Ovary (tissue), 9 donors: ENCODE results near the gene LRRC27. TPM values are rescaled to one million over a fixed set of nuclear protein-coding genes. Genes with fewer than 3 reads are reported as not detected.

ENCODE experiments used
- DNase-seq, 5 donors: peaks; one replicate each; pipeline ENCODE4 v3.0.0-alpha.2; 2019 to 2020
- H3K27ac ChIP-seq, 2 donors: fragments of 200-600 bp; one replicate each; pipeline versions ENCODE4 v1.5.1 to v1.8.0; 2019 to 2022
- H3K27me3 ChIP-seq: fragments of 200-600 bp; one replicate; pipeline ENCODE4 v1.8.0; 2022
- H3K36me3 ChIP-seq: fragments of 200-600 bp; sonication (generic); one replicate; pipeline ENCODE4 v1.5.1; 2019
- H3K4me1 ChIP-seq: one replicate; pipeline ENCODE4 v1.8.1; 2013; ENCODE audit warnings: mild to moderate bottlenecking, moderate library complexity; ENCODE audit not compliant: insufficient read depth
- H3K4me3 ChIP-seq: fragments of 200-600 bp; sonication (generic); one replicate; pipeline ENCODE4 v1.5.1; 2017
- H3K9me3 ChIP-seq, 2 donors: fragments of 200-600 bp in 1 of 2; sonication (generic) in 1 of 2; one replicate each; pipeline versions ENCODE4 v1.5.1 to v1.8.1; 2013 to 2019; ENCODE audit warnings: mild to moderate bottlenecking in 1 of 2, moderate library complexity in 1 of 2
- EP300 ChIP-seq: sonication (generic); formaldehyde crosslinking; IDR thresholded peaks from one replicate; pipeline ENCODE4 v1.6.1; 2017; ENCODE audit warnings: antibody characterized with exemption
- POLR2A ChIP-seq: fragments of 450-650 bp; IDR thresholded peaks from one replicate; pipeline ENCODE4 v1.6.1; 2017; ENCODE audit warnings: antibody characterized with exemption, mild to moderate bottlenecking, moderate library complexity
- WGBS, 3 donors: extraction: QIAGEN DNeasy Blood & Tissue Kit in 1 of 3; methylation state at CpG; one replicate each; pipeline versions ENCODE4 v1.1.5 to v1.1.7; 2013 to 2017; 5-methylcytosine and 5-hydroxymethylcytosine counted together
- intact Hi-C, 4 donors: fragments of 100-400 bp; cut with DNase I; formaldehyde crosslinking; loops; one replicate each; pipeline versions ENCODE4 v1.11.0 to v1.15.1; 2022 to 2023
- polyA plus RNA-seq, 2 donors: library from polyadenylated mRNA; stranded (reverse); fragments of 200-250 nt in 1 of 2; fragments of 350-450 nt in 1 of 2; fragmentation: Illumina TruSeq in 1 of 2; extraction: RNeasy Lipid Tissue Mini Kit (QIAGEN cat#74804) in 1 of 2; gene quantifications; one replicate each; pipeline ENCODE4 v1.2.3, GENCODE V29; 2013 to 2014
- total RNA-seq, 7 donors: library from RNA; depleted of rRNA in 2 of 7; stranded (reverse); fragments of >200 nt in 2 of 7; fragmentation: NEBNext Ultra II Directional in 3 of 7; extraction: Animal tissue kit (Norgen Biotek cat#: 25700) in 3 of 7; gene quantifications; one replicate each; pipeline versions ENCODE4 v1.1.0 to v1.2.4, GENCODE V29; 2016 to 2023
- TF ChIP-seq, protein P1 (sequence below), 3 donors: fragments of 450-650 bp in 2 of 3; fragments of 200-600 bp in 1 of 3; IDR thresholded peaks; one replicate each; pipeline versions ENCODE4 v1.5.1 to v1.8.0; 2016 to 2022; ENCODE audit warnings: antibody characterized with exemption in 3 of 3, mild to moderate bottlenecking in 1 of 3
- donor health status: DM: no; HTN: no; CAD: no; lungs with moderate emphysema.
- donor health status: DM: no; HTN: no; CAD: no.
- donor health status: Bipolar disorder and iron deficiency.
- donor health status: DM: yes; HTN: yes; CAD: no.
- donor health status: DM: no; HTN: no; CAD: no.
- donor health status: DM: yes; HTN: yes; CAD: no.

Gene LRRC27
- total and polyA plus RNA-seq, 9 donors: 7.4 to 12.3 (median 9.3) TPM

- Histone ChIP-seq H3K4me1 (peaks cover 8% of the 10 kb centered on the region), H3K9me3 (no peaks in the 10 kb centered on the region), H3K27me3 (no peaks in the 10 kb centered on the region), H3K27ac (peak overlapping the region; percentile 97 to 98), H3K36me3 (no peaks in the 10 kb centered on the region), H3K4me3 (no peak overlapping the region)
- 83 to 90% (median 88%) methylated on average over 12 of the region's 12 CpGs for WGBS, 3 donors
- peak in 4 of 5 donors; percentile 37 to 46 (median 39) for DNase-seq
- no peak for TF ChIP-seq POLR2A
- TF ChIP-seq, protein P1, sequence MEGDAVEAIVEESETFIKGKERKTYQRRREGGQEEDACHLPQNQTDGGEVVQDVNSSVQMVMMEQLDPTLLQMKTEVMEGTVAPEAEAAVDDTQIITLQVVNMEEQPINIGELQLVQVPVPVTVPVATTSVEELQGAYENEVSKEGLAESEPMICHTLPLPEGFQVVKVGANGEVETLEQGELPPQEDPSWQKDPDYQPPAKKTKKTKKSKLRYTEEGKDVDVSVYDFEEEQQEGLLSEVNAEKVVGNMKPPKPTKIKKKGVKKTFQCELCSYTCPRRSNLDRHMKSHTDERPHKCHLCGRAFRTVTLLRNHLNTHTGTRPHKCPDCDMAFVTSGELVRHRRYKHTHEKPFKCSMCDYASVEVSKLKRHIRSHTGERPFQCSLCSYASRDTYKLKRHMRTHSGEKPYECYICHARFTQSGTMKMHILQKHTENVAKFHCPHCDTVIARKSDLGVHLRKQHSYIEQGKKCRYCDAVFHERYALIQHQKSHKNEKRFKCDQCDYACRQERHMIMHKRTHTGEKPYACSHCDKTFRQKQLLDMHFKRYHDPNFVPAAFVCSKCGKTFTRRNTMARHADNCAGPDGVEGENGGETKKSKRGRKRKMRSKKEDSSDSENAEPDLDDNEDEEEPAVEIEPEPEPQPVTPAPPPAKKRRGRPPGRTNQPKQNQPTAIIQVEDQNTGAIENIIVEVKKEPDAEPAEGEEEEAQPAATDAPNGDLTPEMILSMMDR (IDR thresholded peaks at IDR 0.05): no peak
- no peak for TF ChIP-seq EP300
- intact Hi-C loops: loop anchor here in 2 of 4 donors (5.0 to 10.0 kb wide), 3 partner anchors 140 to 250 kb away; partner anchors contain the start of gene INPP5A (in 1 of the 2)
Measured at GRCh38 chr10:132394936-132395703, 63.1 kb downstream of the LRRC27 start.

DNA sequence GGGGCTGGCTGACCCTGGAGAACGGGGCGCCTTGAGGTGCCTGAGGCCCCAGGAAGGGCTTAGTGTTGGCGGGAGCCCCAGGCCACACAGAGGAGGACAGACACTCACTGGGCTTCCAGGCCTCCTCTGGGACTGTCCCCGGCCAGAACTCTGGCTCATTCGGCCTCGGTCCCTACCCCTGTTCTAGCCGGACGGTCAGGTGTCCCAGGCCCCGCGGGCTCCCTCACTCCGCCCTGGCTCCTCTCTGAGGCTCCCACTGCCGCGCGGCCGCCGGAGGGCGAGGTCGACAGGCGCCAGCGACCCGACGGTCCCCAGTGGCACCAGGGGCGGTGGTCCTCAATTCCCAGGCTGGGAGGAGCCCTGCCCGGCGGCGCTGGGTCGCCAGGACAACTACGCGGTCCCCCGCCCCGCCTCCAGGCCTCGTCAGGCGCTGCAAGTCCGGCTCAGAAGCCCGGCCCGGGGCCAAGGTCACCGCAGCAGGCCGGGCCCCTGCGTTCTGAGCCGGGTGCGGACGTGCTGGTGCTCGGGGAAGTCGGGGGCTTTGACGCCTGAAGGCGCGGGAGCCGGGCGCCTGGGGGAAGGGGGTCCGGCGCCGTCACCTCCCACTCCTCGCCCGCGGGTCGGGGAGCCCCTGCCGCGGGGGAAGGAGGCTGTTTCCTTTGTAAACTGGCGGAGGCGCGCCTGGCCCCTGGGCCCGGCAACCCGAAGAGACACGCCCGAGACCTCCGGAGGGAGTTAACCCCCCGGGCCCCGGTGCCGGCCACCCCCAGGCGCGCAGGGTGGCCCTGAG, 63.9 kb downstream of the LRRC27 start:
- peak overlapping the region; percentile 74 for H3K4me3 ChIP-seq
- H3K36me3 ChIP-seq: no peaks in the 10 kb centered on the region
- intact Hi-C loops: loop anchor here in 2 of 4 donors (10.0 kb wide), 2 partner anchors 139 to 249 kb away; partner anchors contain the start of gene INPP5A (in 1 of the 2)
- no peaks in the 10 kb centered on the region for H3K9me3 ChIP-seq
- DNase-seq: peak; percentile 88 to 92 (median 89)
- 12 to 41% (median 13%) methylated on average over 16 to 71 of the region's 71 CpGs for WGBS, 3 donors
- TF ChIP-seq POLR2A (peak; percentile 66), EP300 (no peak)
- H3K27ac ChIP-seq: peak overlapping the region; percentile 97 to 98
- H3K27me3 ChIP-seq: no peaks in the 10 kb centered on the region
- peaks cover 10% of the 10 kb centered on the region for H3K4me1 ChIP-seq

DNA sequence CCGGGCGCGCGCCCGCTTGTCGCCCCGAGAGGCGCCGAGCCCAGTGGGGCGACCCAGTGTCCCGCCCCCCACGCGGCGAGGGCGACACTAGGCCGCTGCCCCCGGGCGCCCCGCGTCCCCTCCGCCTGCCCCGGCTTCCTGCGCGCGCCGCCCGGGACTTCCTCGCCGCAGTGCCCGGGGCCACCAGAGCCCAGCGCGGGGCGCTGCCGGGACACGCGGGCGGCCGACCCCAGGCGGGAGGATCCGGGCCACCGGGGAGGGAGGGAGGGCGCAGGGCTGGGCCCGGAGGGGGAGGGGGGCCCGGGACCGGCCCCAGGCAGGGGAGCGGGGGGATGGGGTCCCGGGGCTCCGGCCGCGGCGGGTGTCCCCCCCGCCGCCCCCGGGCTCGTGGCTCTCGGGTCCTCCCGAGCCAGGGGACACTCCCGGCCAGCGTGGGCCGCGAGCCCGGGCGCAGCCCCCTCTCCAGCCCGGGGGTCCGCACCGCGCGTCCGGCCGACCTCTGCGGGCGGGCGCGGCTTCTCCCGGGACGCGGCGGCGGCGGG, 64.6 kb downstream of the LRRC27 start:
- Histone ChIP-seq H3K4me1 (peaks cover 11% of the 10 kb centered on the region), H3K9me3 (no peaks in the 10 kb centered on the region)
- DNase-seq: peak; percentile 68 to 81 (median 74)

DNA sequence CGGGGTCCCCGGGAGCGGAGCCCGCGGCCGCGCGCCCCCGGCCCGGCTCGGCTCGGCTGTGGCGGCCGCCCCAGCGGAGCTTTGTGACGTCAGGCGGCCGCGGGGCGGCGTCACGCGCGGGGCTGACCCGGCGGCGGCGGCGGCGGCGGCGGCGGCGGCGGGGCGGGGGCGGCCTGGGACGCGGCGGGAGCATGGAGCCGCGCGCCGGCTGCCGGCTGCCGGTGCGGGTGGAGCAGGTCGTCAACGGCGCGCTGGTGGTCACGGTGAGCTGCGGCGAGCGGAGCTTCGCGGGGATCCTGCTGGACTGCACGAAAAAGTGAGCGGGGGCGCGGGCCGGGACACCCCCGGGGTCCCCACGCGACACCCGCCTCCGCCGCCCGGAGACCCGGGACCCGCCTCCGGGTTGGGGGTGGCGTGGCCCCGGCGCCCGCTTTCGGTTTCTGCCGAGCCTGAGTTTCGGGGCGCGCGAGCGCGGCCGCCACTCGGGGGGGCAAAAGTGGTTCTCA, 65.1 kb downstream of the LRRC27 start, which contains the start of gene PWWP2B:
PWWP2B (plus strand) TSS at position 165 of the 506 bp plus-strand sequence; CDS start at position 192, 27 bp downstream.
- 0 to 1% (median 0%) methylated on average over 11 to 86 of the region's 86 CpGs for WGBS, 3 donors
- peaks cover 11% of the 10 kb centered on the region for H3K4me1 ChIP-seq
- no peaks in the 10 kb centered on the region for H3K36me3 ChIP-seq
- intact Hi-C loops: loop anchor here in 2 of 4 donors (10.0 kb wide), 2 partner anchors 138 to 248 kb away; partner anchors contain the start of gene INPP5A (in 1 of the 2)
- DNase-seq: peak; percentile 55 to 79 (median 75)
- TF ChIP-seq, protein P1 (IDR thresholded peaks at IDR 0.05): no peak
- TF ChIP-seq EP300 (no peak), POLR2A (no peak)
- H3K27ac ChIP-seq: peak within 1 kb of the TSS; percentile 97 to 98
- H3K4me3 ChIP-seq: peak within 1 kb of the TSS; percentile 74
- H3K27me3 ChIP-seq: no peaks in the 10 kb centered on the region
- no peaks in the 10 kb centered on the region for H3K9me3 ChIP-seq

More for the DNA sequence above, 64.6 kb downstream of the LRRC27 start:
- no peaks in the 10 kb centered on the region for H3K27me3 ChIP-seq
- H3K27ac ChIP-seq: peak overlapping the region; percentile 97 to 98
- H3K4me3 ChIP-seq: peak overlapping the region; percentile 74
- whole genome bisulfite sequencing, 3 donors: 0% methylated on average over 4 to 80 of the region's 80 CpGs; no CpG with 5 or more reads in 1 of the 3 donors
- TF ChIP-seq, protein P1 (IDR thresholded peaks at IDR 0.05): peak in 2 of 3 donors; percentile 52 to 56
- no peak for TF ChIP-seq POLR2A
- TF ChIP-seq EP300: no peak
- intact Hi-C loops: loop anchor here in 2 of 4 donors (10.0 kb wide), 2 partner anchors 138 to 248 kb away; partner anchors contain the start of gene INPP5A (in 1 of the 2)
- no peaks in the 10 kb centered on the region for H3K36me3 ChIP-seq
